GM18499 (cell line): ENCODE measurements around the gene PRR35.

Source experiments
- ATAC-seq: cut with Tn5 transposase; IDR thresholded peaks from one replicate; pipeline ENCODE4 v1.9.1; 2021; ENCODE audit warnings: moderate number of reproducible peaks; ENCODE audit not compliant: insufficient read depth, unreplicated experiment

Gene PRR35

DNA sequence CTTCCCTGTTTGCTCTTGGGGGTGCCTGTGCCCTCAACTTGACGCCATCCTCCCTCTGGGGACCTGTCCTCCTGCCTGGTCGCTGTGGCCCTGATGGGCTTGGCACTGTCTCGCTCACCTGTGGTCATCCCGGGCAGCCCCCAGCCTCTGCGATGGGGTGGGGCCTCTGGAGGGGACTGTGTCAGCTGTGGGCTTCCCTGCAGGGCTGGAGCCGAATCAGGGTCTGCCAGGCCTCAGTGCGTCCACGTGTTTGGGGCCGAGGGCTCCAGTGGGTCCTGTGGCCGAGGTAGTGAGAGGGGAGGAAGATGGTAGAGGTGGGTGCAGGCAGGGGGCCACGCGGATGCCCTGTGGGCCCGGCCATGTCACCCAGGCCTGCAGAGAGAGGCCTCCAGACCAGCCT is 17.6 kb downstream of the PRR35 start:
- ATAC-seq, result no peak

DNA sequence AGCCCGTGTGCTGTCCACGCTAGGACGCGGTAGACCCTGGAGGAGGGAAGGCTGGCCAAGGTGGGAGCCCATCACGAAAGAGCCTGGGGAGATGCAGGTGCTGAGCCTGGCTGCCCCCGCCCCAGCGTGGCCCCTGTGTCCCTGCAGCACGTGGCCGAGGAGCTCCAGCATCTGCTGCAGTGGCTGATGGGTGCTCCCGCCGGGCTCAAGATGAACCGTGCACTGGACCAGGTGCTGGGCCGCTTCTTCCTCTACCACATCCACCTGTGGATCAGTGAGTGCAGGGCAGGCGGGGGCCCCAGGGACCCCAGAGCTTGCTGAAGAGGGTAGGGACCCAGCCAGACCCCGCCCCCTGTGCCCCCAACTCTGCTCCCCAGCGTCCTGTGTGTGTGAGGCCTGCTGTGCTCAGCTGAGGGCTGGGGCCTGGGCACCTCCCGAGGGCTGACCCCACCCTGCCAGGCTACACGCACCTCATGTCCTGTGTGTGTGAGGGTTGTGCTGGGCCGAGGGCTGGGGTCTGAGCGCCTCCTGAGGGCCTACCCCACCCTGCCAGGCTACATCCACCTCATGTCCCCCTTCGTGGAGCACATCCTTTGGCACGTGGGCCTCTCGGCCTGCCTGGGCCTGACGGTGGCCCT is 18.2 kb downstream of the PRR35 start:
- ATAC-seq, result no peak

DNA sequence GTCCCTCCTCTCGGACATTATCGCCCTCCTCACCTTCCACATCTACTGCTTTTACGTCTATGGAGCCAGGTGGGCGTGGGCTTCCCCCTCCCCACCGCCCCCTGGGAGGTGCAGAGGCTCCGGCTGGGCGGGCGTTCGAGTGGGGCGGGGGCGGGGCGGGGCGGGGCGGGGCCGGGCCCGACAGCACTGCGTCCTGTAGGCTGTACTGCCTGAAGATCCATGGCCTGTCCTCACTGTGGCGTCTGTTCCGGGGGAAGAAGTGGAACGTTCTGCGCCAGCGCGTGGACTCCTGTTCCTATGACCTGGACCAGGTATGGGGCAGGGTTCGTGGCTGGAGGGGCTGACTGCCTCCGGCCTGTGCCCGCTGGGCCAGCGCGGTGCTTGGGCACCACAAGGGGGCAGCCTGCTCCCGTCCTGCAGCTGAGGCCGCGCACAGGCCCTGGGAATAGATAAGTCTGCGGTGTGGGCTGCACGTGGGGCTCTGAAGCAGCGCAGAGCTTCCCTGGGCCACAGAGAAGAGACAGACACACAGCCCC is 18.7 kb downstream of the PRR35 start:
- ATAC-seq, result no peak

DNA sequence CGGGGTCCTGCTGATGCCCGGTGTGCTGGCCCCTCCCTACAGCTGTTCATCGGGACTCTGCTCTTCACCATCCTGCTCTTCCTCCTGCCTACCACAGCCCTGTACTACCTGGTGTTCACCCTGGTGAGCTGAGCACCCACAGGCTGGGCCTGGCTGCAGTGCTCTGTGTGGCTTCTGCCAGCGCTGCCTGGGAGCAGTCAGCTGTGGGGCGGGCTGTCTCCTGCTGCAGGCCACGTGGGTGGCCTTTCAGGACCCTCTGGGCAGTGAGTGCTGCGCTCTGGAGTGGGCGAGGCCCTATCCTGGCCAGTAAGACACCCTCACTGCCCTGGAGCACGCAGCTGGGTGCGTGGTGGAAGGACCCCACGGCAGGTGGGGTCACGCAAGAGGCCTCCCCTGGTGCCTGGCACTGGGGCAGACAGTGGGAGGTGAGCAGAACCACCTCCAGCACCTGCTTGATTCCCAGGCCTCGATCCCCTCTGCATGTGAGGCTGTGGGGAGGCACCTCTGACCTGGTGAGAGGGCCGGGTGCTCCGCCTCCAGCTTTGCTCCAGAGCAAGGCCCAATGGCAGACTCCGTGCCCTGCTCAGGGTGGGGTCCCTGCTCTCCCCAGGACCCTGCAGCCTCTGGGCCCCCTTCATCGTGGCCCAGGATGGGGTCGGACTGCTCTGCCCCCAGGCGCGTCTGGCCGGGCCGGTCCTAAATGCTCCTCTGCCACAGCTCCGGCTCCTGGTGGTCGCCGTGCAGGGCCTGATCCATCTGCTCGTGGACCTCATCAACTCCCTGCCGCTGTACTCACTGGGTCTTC is 20.1 kb downstream of the PRR35 start:
- ATAC-seq, result no peak

DNA sequence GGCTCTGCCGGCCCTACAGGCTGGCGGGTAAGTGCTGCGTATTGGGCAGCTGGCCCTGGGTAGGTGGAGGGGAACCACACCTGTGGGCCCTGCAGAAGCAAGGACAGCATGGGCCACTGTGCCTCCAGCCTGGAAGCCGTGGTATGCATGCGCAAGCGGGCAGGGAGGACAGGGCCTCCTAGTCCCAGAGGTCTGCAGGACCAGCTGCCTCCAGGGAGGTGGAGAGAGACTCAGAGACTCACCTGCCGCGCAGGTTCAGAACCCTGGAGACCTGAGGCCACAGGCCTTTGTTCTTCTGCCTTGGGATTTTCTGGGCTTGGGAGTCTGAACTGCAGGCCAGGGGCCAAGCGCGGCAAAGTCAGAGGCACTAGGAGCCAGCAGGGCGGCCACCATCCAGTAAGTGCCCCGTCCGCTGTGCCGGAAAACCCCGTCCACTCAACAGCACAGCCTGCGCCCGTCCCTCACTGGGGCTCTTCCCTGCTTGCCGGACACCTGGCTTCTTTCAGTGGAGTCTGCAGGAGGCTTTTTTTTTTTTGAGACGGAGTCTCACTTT is 20.8 kb downstream of the PRR35 start:
- ATAC-seq, result no peak

DNA sequence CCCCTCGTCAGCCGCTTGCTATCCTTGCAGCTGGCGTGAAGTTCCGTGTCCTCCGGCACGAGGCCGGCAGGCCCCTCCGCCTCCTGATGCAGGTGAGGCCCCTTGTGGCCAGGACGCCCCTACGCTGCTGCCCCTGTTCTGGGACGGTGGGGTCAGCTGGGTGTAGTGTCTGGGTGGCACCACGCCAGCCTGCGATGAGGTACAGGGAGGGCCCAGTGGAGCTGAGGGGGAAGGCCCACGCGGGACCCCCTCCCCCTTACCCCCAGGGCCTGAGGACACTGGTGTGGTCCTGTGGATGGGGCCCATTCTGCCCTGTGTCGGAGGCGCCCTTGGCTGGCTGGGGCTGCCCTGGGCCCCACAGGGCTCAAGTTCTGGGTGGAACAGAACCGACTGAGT is 22.0 kb downstream of the PRR35 start:
- ATAC-seq, result no peak

DNA sequence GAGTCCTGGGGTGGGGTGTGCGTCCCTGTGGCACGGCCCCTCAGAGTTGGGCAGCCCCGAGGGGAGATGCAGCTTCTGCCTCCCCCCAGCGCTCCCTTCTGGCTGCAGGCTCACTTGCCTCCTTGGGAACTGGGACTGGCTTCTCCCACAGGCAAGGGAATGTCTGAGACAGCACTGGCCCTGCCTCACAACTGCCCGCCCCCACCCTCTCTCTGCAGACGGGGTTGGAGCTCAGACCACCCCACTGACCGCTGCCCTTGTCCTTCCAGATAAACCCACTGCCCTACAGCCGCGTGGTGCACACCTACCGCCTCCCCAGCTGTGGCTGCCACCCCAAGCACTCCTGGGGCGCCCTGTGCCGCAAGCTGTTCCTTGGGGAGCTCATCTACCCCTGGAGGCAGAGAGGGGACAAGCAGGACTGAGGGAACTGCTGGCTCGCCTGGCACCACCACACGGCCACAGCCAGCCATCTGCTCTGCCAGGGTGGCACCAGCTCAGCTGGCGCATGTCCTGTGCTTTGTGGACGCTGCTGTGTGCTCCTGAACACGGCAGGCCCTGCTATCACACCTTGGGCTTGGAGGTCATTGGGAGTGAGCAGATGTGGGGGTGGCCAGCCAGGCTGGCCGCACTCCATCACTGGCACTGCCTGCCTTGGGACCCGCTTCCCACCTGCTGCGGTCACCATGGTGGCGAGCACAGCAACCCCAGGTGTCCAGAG is 22.6 kb downstream of the PRR35 start:
- no peak for ATAC-seq

DNA sequence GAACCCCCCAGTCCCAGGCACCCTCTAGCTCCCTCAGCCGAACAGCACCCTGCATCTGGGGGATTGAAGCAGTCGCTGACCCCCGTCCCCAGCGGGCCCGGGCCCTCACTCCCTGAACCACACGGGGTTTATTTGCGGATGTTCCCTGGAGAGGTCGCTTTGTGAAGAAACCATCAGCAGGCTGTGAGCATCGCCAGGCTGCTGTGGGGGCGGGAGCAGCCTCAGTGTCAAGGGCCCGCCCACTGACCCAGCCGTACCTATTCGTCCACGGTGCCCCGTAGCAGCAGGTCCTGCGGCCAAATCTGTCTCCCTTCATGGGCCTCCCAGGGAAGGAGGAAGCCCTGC is 23.2 kb downstream of the PRR35 start:
- ATAC-seq, result no peak

DNA sequence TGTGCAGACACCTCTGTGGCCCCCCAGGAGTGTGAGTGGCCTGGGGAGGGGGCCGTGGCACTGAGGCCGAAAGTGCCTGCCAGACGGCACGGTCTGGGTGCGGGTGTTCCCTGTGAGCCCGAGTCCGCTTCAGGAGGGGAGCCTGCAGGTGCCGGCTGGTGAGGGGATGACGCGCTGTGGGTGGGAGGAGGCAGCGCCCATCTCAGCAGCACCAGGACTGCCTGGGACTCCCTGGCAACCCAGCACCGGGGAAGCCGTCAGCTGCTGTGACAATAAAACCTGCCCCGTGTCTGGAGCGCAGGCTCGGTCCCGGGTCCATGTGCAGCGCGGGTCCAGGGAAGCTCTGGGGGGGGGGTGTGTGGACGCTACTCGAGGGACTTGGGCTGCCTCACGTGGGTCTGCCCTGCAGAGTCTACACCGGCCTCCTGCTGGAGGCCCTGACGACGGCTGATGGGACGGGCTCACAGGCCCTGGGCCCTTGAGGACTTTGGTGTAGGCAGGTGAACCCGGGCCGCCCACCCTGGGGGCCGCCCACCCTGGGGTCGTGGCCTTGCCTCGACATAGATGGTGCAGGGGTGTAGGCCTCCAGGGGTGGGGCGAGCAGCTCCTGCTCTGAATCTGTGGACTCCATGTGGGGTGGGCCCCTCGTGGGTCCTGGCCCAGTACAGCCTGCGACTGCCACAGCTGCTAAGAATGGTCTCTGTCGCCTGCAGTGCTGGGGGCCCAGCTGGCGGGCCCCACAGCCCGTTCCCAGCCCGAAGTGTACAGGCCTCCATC is 23.8 kb downstream of the PRR35 start:
- no peak for ATAC-seq

DNA sequence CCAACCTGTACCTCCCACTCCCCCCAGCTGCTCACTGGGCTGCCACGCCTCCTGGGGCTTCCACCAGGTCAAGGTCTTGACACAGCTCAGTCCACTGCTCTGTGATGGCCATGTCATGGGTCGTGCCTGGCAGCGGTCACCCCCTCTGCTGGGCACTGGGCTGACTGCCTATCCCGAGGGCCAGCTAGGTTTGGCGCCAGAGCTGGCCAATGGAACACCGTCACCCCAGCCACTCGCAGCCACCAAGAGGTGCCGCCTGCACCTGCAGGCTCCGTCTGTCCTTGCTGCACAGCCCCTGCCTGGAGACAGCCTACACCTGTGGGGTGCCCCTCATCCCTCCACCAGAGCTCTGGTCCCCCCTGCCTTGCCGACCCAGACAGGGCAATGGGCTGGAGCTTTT is 25.2 kb downstream of the PRR35 start:
- ATAC-seq, result no peak

DNA sequence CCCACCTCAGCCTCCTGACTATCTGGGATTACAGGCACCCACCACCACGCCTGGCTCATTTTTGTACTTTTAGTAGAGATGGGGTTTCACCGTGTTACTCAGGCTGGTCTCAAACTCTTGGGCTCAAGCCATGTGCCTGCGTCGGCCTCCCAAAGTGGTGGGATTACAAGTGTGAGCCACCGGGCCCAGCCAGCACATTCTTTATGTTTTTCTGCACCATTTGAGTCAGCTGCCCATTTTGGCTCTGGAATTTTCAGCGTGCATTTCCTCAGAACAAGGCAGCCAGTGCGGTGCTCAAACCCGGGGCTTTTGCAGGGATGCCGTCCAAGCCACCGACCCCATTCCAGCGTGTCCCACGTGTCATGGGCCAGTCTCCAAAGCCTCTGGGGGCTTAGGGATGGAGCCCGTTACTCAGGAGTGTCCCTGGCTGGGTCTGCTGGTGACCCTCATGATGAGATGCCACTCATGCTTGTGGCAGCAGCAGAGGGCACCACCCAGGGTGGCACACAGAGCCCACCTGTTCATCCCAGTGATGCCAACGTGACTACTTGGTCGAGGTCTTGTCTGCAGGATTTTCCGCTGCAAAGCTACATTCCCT is 26.0 kb downstream of the PRR35 start:
- no peak for ATAC-seq

DNA sequence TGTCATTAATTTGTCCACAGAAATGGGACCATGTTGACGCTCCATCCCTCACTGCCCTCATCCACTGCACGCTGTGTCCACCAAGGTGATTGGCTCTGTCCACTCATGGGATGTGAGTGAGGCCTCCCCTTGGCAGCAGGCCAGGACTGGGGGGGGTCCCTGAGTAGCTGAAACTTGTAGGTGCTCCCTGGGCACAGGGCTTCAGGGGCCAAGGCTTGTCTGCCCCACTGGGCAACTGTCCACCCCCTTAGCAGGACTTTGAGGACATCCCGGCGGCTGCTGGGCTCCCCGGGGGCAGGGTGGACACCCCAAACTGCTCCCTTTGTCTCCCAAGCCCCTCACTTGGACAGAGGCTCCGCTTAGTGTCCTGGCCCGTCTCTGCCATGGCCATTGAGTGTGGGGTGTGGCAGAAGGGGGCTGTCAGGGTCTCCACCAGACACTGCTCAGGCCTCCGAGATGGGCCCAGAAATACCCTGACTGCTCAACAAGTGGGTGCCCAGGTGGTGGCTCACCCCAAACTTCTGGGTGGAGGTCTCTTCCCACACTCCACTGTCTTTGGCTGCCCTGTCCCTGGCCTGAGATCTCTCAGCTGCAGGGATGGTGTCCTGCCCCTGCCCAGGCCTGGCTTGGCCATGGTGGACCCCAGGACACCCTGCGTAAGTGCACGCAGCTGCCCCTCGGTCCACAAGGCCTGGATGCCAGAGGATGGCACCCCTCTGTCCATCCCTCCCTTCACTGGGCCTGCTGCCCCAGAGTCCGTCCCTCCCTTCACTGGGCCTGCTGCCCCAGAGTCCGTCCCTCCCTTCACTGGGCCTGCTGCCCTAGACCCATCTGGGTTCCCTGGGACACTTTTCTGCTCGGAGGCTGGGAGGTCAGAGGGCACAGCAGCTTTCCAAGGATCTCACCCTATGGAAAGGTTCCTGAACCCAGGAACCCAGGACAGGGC is 26.7 kb downstream of the PRR35 start:
- no peak for ATAC-seq

DNA sequence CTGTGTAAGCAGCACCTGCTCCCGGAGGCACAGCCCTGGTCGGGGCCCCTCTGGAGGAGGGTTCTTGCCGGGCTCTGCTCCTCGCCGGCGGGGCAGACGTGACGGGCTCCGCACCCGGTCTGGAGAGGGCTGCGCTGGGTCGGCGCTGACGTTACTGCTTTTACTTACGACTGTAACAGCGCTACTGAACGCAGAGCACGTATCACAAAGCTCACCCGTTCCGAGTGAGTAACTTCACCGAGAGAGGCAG is 28.4 kb downstream of the PRR35 start:
- no peak for ATAC-seq

DNA sequence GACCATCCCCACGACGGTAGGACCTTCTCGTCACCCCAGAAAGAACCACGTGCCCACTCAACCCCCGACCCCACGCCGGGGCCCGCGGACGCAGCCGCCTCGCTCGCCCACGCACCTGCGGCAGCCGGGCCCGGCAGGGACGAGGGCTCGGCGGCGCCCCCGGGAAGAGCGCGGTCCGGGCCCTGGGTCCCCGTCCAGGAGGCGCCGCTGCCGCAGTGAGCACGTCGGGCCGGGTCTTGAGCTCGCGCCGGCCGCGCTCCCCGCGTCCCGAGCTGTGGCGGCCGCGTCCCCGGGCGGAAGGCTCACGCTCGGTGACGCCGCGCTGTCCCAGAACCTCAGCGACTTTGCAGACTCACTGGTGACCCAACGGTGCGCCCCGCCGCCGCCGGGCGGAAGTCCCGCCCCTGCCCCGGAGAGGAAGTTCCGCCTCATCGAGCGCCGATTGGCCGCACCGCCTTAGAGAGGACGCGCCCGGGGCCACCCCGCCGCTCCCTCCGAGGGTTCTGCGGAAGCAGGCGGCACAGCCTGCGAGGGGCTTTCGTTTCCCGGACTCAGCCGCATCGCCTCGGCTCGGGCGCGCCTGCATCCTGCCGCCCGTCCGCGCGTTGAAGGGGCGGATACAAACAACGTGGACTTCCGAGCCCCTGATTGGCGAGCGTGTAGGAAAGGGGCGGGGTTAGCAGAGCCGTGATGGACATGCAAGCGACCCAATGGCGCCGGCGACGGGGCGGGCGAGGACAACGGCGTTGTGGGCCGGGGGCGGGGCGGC is 28.9 kb downstream of the PRR35 start:
- ATAC-seq, result peak; percentile 55

DNA sequence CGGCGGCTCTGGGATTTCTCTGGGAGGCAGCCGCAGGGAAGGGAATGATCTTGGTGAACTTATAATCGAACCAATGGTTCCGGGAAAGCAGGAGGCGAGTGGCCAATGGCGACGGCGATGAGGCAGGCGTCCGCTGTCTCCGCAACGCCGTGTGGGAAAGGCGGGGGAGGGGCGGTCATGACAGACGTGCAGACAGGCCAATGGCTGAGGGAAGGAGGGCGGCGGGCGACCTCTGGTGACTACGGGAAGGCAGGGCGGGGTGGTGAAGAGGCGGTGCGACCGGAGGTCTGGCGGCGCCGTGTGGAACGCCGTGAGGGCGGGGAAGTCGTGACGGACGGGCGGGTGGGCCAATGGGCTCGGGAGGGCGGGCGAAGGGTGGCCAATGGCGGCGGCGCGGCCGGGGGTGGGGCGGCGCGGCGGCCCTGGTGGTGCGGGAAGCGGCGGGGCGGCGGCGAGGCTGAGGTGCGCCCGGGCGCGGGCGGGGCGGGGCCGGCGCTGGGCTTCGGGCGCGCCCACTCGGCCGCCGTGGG is 29.5 kb downstream of the PRR35 start, which contains the start of gene RAB40C:
TSS of gene RAB40C (plus strand) at position 409 of the 530 bp plus-strand sequence. CDS start 226 bp downstream, outside the sequence.
- peak; percentile 56 for ATAC-seq

DNA sequence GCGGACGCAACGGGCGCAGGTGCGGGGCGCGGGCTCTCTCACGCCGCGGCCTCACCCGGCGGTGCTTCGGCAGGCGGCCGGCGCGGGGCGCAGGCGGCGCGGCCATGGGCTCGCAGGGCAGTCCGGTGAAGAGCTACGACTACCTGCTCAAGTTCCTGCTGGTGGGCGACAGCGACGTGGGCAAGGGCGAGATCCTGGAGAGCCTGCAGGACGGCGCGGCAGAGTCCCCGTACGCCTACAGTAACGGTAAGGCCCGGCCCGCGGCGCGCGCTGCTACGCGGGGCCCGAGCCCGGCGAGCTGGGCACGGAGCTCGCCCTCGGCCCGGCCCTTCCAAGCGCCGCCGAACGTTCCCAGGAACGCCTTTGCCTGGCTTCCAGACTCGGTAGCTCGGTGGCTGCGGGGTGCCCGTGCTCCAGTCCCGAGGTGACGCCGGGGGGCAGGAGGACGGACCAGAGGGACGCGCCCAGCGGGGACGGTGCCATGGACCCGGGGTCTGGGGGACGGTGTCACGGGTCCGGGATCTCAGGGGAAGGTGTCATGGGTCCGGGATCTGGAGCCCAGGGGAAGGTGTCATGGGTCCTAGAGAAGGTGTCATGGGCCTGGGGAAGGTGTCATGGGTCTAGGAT is 30.1 kb downstream of the PRR35 start:
- no peak for ATAC-seq

DNA sequence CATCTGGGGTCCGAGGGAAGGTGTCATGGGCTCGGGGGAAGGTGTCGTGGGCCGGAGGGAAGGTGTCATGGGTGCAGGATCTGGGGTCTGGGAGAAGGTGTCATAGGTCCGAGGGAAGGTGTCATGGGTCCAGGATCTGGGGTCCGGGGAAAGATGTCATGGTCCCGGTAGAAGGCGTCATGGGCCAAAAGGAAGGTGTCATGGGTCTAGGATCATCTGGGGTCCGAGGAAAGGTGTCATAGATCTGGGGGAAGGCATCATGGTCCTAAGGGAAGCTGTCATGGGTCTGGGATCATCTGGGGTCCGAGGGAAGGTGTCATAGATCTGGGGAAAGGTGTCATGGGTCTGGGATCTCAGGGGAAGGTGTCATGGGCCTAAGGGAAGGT is 30.6 kb downstream of the PRR35 start:
- no peak for ATAC-seq

DNA sequence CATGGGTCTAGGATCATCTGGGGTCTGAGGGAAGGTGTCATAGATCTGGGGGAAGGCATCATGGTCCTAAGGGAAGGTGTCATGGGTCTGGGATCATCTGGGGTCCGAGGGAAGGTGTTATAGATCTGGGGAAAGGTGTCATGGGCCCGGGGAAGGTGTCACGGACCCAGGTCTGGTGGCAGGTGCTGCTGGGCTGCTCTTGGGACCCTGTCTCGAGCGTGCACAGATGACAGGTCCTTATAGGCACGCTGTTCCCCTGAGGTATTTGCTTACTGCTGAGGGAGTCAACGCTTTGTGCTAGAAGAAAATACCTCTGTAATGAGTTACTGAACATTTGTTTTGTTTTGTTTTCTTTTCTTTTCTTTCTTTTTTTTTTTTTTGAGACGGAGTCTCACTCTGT is 31.0 kb downstream of the PRR35 start:
- no peak for ATAC-seq
